Stimulated activated memory B cell treated with anti-CD40 and anti-IgM and Interleukin-4, amounts not matched to agents 10 μg/mL and 1 μg/mL and 100 μg/mL, for 72 hours (primary cell): ENCODE results near the gene INHBC.
"Not testable (repeated sequence)": the region's sequence is repeated elsewhere in the genome, so short reads cannot be mapped to it uniquely, and the experiment has no call there.

Experiments
- ATAC-seq: fragments of 150-1000 bp; cut with Tn5 transposase; 2 replicates; pipeline ENCODE4 v1.10.0; 2021
- H3K27ac Mint-ChIP-seq: one replicate; pipeline ENCODE4 v1.8.0; 2022; ENCODE audit warnings: mild to moderate bottlenecking, mixed read lengths
- H3K27me3 Mint-ChIP-seq: one replicate; pipeline ENCODE4 v1.8.0; 2022; ENCODE audit warnings: mixed read lengths
- H3K36me3 Mint-ChIP-seq: one replicate; pipeline ENCODE4 v1.8.0; 2022; ENCODE audit warnings: mixed read lengths
- H3K4me1 Mint-ChIP-seq: one replicate; pipeline ENCODE4 v1.8.0; 2022; ENCODE audit warnings: mixed read lengths
- H3K4me3 Mint-ChIP-seq: one replicate; pipeline ENCODE4 v1.8.0; 2022; ENCODE audit warnings: mild to moderate bottlenecking, moderate library complexity, mixed read lengths
- H3K9me3 Mint-ChIP-seq: one replicate; pipeline ENCODE4 v1.8.0; 2022; ENCODE audit warnings: mixed read lengths

The INHBC gene

GRCh38 chr12:57441393-57441792, 6.8 kb downstream of the INHBC start:
- H3K4me1 Mint-ChIP-seq, H3K27me3 Mint-ChIP-seq, H3K27ac Mint-ChIP-seq, ATAC-seq, H3K36me3 Mint-ChIP-seq, H3K4me3 Mint-ChIP-seq, H3K9me3 Mint-ChIP-seq: not testable (repeated sequence)

GRCh38 chr12:57441846-57442427, 7.4 kb downstream of the INHBC start:
- ATAC-seq = no peak
- peaks cover 4% of the 10 kb centered on the region for H3K9me3 Mint-ChIP-seq
- peaks cover 6% of the 10 kb centered on the region for H3K36me3 Mint-ChIP-seq
- H3K4me3 Mint-ChIP-seq = no peak overlapping the region
- no peak overlapping the region for H3K27ac Mint-ChIP-seq
- H3K27me3 Mint-ChIP-seq = peaks cover 8% of the 10 kb centered on the region
- peaks cover 8% of the 10 kb centered on the region for H3K4me1 Mint-ChIP-seq

DNA sequence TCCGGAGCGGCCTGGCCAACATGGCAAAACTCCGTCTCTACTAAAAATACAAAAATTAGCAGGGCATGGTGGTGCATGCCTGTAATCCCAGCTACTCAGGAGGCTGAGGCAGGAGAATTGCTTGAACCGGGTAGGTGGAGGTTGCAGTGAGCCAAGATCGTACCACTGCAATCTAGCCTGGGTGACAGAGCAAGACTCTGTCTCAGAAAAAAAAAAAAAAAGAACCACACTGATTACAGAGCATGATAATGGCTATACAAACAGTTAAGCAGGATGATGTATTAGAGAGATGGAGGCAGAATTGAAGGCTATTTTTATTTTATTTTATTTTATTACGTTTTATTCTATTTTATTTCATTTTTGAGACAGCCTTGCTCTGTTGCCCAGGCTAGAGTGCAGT, 9.8 kb downstream of the INHBC start:
- not testable (repeated sequence) for H3K9me3 Mint-ChIP-seq, H3K4me1 Mint-ChIP-seq, H3K4me3 Mint-ChIP-seq, ATAC-seq, H3K36me3 Mint-ChIP-seq, H3K27me3 Mint-ChIP-seq, H3K27ac Mint-ChIP-seq

GRCh38 chr12:57444744-57445143, 10.2 kb downstream of the INHBC start:
- Mint-ChIP-seq H3K27me3 (peaks cover 8% of the 10 kb centered on the region), H3K4me1 (peaks cover 8% of the 10 kb centered on the region), H3K4me3 (no peak overlapping the region), H3K9me3 (peaks cover 4% of the 10 kb centered on the region), H3K36me3 (peaks cover 6% of the 10 kb centered on the region), H3K27ac (peak overlapping the region; percentile 6)
- ATAC-seq = no peak

GRCh38 chr12:57446292-57446960, 11.8 kb downstream of the INHBC start:
- Mint-ChIP-seq H3K9me3 (no peaks in the 10 kb centered on the region), H3K36me3 (peaks cover 6% of the 10 kb centered on the region), H3K27ac (no peak overlapping the region), H3K4me3 (no peak overlapping the region), H3K4me1 (peaks cover 14% of the 10 kb centered on the region), H3K27me3 (no peaks in the 10 kb centered on the region)
- no peak for ATAC-seq

DNA sequence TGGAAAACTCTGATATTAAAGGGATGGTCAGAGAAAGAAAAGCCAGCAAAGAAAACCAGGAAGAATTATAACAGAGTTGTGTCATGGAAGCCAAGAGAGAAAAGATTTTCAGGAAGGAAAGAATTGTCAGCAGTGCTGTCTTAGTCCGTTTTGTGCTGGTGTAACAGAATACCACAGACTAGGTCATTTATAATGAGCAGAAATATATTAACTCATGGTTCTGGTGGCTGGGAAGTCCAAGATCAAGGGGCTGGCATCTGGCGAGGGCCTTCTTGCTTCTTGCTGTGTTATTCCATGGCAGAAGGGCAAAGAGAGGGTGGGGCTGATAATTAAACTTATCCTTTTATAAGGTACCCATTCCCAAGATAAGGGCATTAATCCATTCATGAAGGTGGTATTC, 14.1 kb downstream of the INHBC start:
- Mint-ChIP-seq H3K27ac (no peak overlapping the region), H3K27me3 (no peaks in the 10 kb centered on the region), H3K36me3 (no peaks in the 10 kb centered on the region), H3K4me1 (peaks cover 20% of the 10 kb centered on the region), H3K4me3 (no peak overlapping the region), H3K9me3 (no peaks in the 10 kb centered on the region)
- ATAC-seq = no peak

GRCh38 chr12:57449375-57449774, 14.8 kb downstream of the INHBC start:
- Mint-ChIP-seq H3K9me3 (no peaks in the 10 kb centered on the region), H3K27ac (no peak overlapping the region), H3K4me3 (no peak overlapping the region), H3K36me3 (no peaks in the 10 kb centered on the region), H3K27me3 (no peaks in the 10 kb centered on the region), H3K4me1 (peaks cover 20% of the 10 kb centered on the region)
- ATAC-seq = no peak

- H3K36me3 Mint-ChIP-seq = no peaks in the 10 kb centered on the region
- ATAC-seq = no peak
- H3K27ac Mint-ChIP-seq = peak overlapping the region; percentile 26
- H3K9me3 Mint-ChIP-seq = no peaks in the 10 kb centered on the region
- H3K27me3 Mint-ChIP-seq = no peaks in the 10 kb centered on the region
- H3K4me1 Mint-ChIP-seq = peaks cover 17% of the 10 kb centered on the region
- no peak overlapping the region for H3K4me3 Mint-ChIP-seq
Measured at GRCh38 chr12:57450057-57450456, 15.5 kb downstream of the INHBC start.

DNA sequence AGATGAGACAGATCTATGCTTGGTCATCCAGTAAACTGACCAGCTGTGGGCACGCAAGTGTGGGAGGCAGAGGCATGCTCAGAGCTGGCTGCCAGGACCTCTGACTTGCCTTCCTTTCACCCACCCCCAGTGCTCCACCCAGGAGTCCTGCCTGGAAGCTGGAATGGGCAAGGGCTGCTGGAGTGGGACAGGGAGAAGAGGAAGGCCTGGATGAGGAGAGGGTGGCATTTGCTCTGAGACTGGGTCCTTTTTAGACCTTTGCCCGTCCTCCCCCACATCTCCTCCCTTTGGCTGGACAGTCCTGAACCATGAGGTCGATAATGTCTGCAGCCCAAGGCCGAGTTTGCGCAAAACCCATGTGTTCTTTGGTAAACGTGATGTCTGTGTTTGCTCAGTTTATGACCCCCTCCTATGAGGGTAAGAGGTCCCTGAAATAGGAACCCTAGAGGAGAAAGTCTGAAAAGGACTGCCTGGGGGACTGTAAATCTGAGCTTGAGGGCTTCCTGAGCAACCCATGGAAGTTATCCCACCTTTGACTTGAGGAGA, 16.7 kb downstream of the INHBC start:
- Mint-ChIP-seq H3K36me3 (no peaks in the 10 kb centered on the region), H3K9me3 (no peaks in the 10 kb centered on the region), H3K4me1 (peaks cover 22% of the 10 kb centered on the region), H3K27me3 (no peaks in the 10 kb centered on the region), H3K27ac (peak overlapping the region; percentile 26), H3K4me3 (no peak overlapping the region)
- no peak for ATAC-seq

DNA sequence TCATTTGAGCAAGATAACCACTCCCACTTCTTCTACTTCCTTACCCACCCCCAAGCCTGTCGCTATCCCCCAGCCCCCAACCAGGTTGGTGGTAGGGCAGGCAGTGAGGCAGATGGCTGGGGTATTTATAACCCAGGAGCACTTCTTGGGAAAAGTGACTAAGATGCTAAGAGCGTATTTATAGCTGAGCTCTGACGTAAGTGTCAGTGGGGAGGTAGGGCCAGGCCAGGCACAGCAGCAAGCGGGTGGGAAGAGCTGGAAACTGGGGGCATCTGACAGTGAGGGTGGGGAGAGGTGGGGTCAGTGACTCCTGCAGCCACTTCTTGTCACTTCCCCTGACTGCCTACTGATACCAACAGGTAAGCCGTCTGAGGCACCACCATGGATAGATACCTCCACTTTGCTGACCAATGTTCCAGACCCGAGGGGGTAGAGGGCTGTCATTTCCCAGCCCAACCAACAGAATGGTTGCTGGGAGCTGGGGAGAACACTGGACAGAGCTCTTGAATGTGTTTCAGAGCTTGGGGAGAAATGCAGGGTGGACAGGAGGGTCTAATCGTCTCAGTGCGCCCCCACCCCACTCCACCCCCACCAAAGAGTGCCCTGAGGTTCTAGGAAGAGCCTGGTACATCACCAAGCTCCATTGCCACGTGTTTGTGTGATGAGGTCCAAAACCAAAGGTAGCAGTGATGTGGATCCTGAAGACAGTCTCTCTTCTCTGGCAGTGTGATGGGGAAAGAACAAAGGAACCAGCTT, 17.8 kb downstream of the INHBC start:
- Mint-ChIP-seq H3K27ac (peak overlapping the region; percentile 71), H3K4me1 (peaks cover 28% of the 10 kb centered on the region), H3K4me3 (peak overlapping the region; percentile 38), H3K9me3 (no peaks in the 10 kb centered on the region), H3K36me3 (no peaks in the 10 kb centered on the region), H3K27me3 (no peaks in the 10 kb centered on the region)
- ATAC-seq = peak; percentile 76

- Mint-ChIP-seq H3K4me3 (no peak overlapping the region), H3K27me3 (no peaks in the 10 kb centered on the region), H3K9me3 (no peaks in the 10 kb centered on the region), H3K4me1 (peaks cover 30% of the 10 kb centered on the region), H3K36me3 (no peaks in the 10 kb centered on the region), H3K27ac (peak overlapping the region; percentile 71)
- peak; percentile 31 for ATAC-seq
Measured at GRCh38 chr12:57452937-57453509, 18.4 kb downstream of the INHBC start.

- Mint-ChIP-seq H3K4me1 (peaks cover 41% of the 10 kb centered on the region), H3K36me3 (no peaks in the 10 kb centered on the region), H3K27ac (no peak overlapping the region), H3K27me3 (no peaks in the 10 kb centered on the region), H3K9me3 (no peaks in the 10 kb centered on the region), H3K4me3 (no peak overlapping the region)
- no peak for ATAC-seq
Measured at GRCh38 chr12:57454213-57454565, 19.6 kb downstream of the INHBC start.

- H3K27me3 Mint-ChIP-seq = no peaks in the 10 kb centered on the region
- no peaks in the 10 kb centered on the region for H3K36me3 Mint-ChIP-seq
- H3K4me1 Mint-ChIP-seq = peaks cover 47% of the 10 kb centered on the region
- peak within 1 kb of the TSS; percentile 82 for H3K27ac Mint-ChIP-seq
- H3K4me3 Mint-ChIP-seq = peak within 1 kb of the TSS; percentile 86
- ATAC-seq = no peak
- H3K9me3 Mint-ChIP-seq = no peaks in the 10 kb centered on the region
Measured at GRCh38 chr12:57454566-57455373, 20.2 kb downstream of the INHBC start, which contains the start of gene INHBE. TSS of gene INHBE (plus strand) at chr12:57455307. CDS start at chr12:57455537, 230 bp downstream.

DNA sequence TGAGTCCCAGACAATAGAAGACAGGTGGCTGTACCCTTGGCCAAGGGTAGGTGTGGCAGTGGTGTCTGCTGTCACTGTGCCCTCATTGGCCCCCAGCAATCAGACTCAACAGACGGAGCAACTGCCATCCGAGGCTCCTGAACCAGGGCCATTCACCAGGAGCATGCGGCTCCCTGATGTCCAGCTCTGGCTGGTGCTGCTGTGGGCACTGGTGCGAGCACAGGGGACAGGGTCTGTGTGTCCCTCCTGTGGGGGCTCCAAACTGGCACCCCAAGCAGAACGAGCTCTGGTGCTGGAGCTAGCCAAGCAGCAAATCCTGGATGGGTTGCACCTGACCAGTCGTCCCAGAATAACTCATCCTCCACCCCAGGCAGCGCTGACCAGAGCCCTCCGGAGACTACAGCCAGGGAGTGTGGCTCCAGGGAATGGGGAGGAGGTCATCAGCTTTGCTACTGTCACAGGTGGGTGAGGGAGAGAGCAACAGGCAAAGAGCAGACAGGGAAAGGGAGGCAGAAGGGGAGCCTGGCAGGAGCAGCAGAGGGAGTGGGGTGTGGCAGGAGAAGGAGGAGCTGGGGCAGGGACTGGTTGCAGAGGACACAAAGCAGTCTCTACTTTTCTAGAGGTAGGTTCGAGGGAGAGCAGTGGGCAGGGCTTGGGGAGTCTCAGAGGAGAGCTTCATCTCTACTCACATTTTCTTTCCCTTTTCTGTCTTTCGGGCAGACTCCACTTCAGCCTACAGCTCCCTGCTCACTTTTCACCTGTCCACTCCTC, 21.0 kb downstream of the INHBC start:
- ATAC-seq = no peak
- Mint-ChIP-seq H3K27me3 (no peaks in the 10 kb centered on the region), H3K27ac (peak overlapping the region; percentile 82), H3K4me1 (peaks cover 54% of the 10 kb centered on the region), H3K36me3 (no peaks in the 10 kb centered on the region), H3K9me3 (no peaks in the 10 kb centered on the region), H3K4me3 (peak overlapping the region; percentile 86)
